HG03025 (cell line): ENCODE data around the gene RPP14.
"Not testable (repeated sequence)": the region's sequence is repeated elsewhere in the genome, so short reads cannot be mapped to it uniquely, and the experiment has no call there.

Source experiments
- ATAC-seq: cut with Tn5 transposase; IDR thresholded peaks from one replicate; pipeline ENCODE4 v1.9.1; 2021; ENCODE audit warnings: mild to moderate bottlenecking, moderate library complexity; ENCODE audit not compliant: unreplicated experiment, low FRiP score

Gene RPP14

GRCh38 chr3:58290446-58290845 is 15.6 kb upstream of the RPP14 start:
- not testable (repeated sequence) for ATAC-seq

- ATAC-seq = no peak
Measured at GRCh38 chr3:58291671-58292338, 14.2 kb upstream of the RPP14 start.

- no peak for ATAC-seq
Measured at GRCh38 chr3:58292866-58293265, 13.2 kb upstream of the RPP14 start.

GRCh38 chr3:58293516-58293915 is 12.5 kb upstream of the RPP14 start:
- ATAC-seq = no peak

GRCh38 chr3:58296269-58296668 is 9.8 kb upstream of the RPP14 start:
- no peak for ATAC-seq

- no peak for ATAC-seq
Measured at GRCh38 chr3:58296843-58297242, 9.2 kb upstream of the RPP14 start.

GRCh38 chr3:58298190-58298589 is 7.9 kb upstream of the RPP14 start:
- ATAC-seq = no peak

GRCh38 chr3:58299075-58299474 is 7.0 kb upstream of the RPP14 start:
- ATAC-seq = no peak

GRCh38 chr3:58299839-58300516 is 6.1 kb upstream of the RPP14 start:
- ATAC-seq = no peak

- no peak for ATAC-seq
Measured at GRCh38 chr3:58307639-58308215, 1.7 kb downstream of the RPP14 start.

GRCh38 chr3:58308728-58309127 is 2.7 kb downstream of the RPP14 start:
- ATAC-seq = no peak

- ATAC-seq = no peak
Measured at GRCh38 chr3:58317811-58318210, 11.8 kb downstream of the RPP14 start.

- ATAC-seq = no peak
Measured at GRCh38 chr3:58321791-58322190, 15.7 kb downstream of the RPP14 start.

- ATAC-seq = no peak
Measured at GRCh38 chr3:58322793-58323192, 16.7 kb downstream of the RPP14 start.

GRCh38 chr3:58323529-58324390 is 17.7 kb downstream of the RPP14 start:
- no peak for ATAC-seq

- no peak for ATAC-seq
Measured at GRCh38 chr3:58324391-58325390, 18.6 kb downstream of the RPP14 start.

GRCh38 chr3:58325525-58325992 is 19.5 kb downstream of the RPP14 start:
- no peak for ATAC-seq

- ATAC-seq = no peak
Measured at GRCh38 chr3:58326267-58326900, 20.3 kb downstream of the RPP14 start.
